GM23338 (cell line): Measurements from ENCODE around the gene NACA2. TPM values are rescaled to one million over a fixed set of nuclear protein-coding genes. Genes with fewer than 3 reads are reported as not detected.

Source experiments
- ATAC-seq: fragments of 200-7000 bp; cut with Tn5 transposase; 3 replicates; pipeline ENCODE4 v1.9.1; 2020
- DNase-seq: peaks from one replicate; pipeline ENCODE4 v3.0.0-alpha.2; 2015; ENCODE audit warnings: low spot score
- H2AFZ ChIP-seq: fragments of 200-600 bp; sonication (generic); 2 replicates; pipeline ENCODE4 v1.8.0; 2016; ENCODE audit warnings: antibody characterized with exemption, mild to moderate bottlenecking, moderate library complexity
- H3F3A ChIP-seq: fragments of 200-600 bp; sonication (generic); replicated peaks from 2 replicates; pipeline ENCODE4 v1.8.0; 2017; ENCODE audit warnings: antibody characterized with exemption, mixed run types, low read depth
- H3K27ac ChIP-seq: fragments of 200-600 bp; sonication (generic); 2 replicates; pipeline ENCODE4 v1.6.1; 2016; ENCODE audit warnings: low read depth
- H3K27me3 ChIP-seq: fragments of 200-600 bp; sonication (generic); 2 replicates; pipeline ENCODE4 v1.8.0; 2016; ENCODE audit warnings: mild to moderate bottlenecking, mixed run types, moderate library complexity; ENCODE audit not compliant: insufficient read depth
- H3K36me3 ChIP-seq: fragments of 200-600 bp; sonication (generic); 2 replicates; pipeline ENCODE4 v1.8.0; 2016; ENCODE audit warnings: mild to moderate bottlenecking; ENCODE audit not compliant: insufficient read depth
- H3K4me1 ChIP-seq: fragments of 200-600 bp; sonication (generic); 2 replicates; pipeline ENCODE4 v1.8.0; 2016; ENCODE audit warnings: mild to moderate bottlenecking, moderate library complexity; ENCODE audit not compliant: insufficient read depth
- H3K4me2 ChIP-seq: fragments of 200-600 bp; sonication (generic); 2 replicates; pipeline ENCODE4 v1.7.1; 2017; ENCODE audit warnings: mixed run types
- H3K4me3 ChIP-seq: fragments of 200-600 bp; sonication (generic); 2 replicates; pipeline ENCODE4 v1.6.1; 2016; ENCODE audit warnings: mixed run types
- H3K79me2 ChIP-seq: fragments of 200-600 bp; sonication (generic); replicated peaks from 2 replicates; pipeline ENCODE4 v1.8.0; 2017; ENCODE audit warnings: mild to moderate bottlenecking; ENCODE audit not compliant: insufficient read depth
- H3K9me2 ChIP-seq: fragments of 200-600 bp; sonication (generic); 2 replicates; pipeline ENCODE4 v1.8.0; 2017; ENCODE audit not compliant: insufficient read depth
- H4K20me1 ChIP-seq: fragments of 200-600 bp; sonication (generic); replicated peaks from 2 replicates; pipeline ENCODE4 v1.8.0; 2017; ENCODE audit warnings: mild to moderate bottlenecking; ENCODE audit not compliant: insufficient read depth
- H3K27ac Mint-ChIP-seq: 2 replicates; pipeline ENCODE4 v1.8.0; 2020; ENCODE audit warnings: inconsistent platforms, mild to moderate bottlenecking, moderate library complexity, mixed read lengths
- H3K27me3 Mint-ChIP-seq: 3 replicates; pipeline ENCODE4 v1.8.0; 2022; ENCODE audit warnings: low read depth, mild to moderate bottlenecking, moderate library complexity, mixed read lengths, inconsistent platforms; ENCODE audit not compliant: insufficient read depth, poor library complexity
- H3K36me3 Mint-ChIP-seq: 3 replicates; pipeline ENCODE4 v1.8.0; 2021; ENCODE audit warnings: low read depth, mild to moderate bottlenecking, inconsistent platforms, moderate library complexity, mixed read lengths
- H3K4me1 Mint-ChIP-seq: 3 replicates; pipeline ENCODE4 v1.8.0; 2020; ENCODE audit warnings: mild to moderate bottlenecking, inconsistent platforms, mixed read lengths
- H3K4me3 Mint-ChIP-seq: 3 replicates; pipeline ENCODE4 v1.8.0; 2021; ENCODE audit warnings: moderate library complexity, mild to moderate bottlenecking, inconsistent platforms, mixed read lengths
- H3K9me3 Mint-ChIP-seq: 3 replicates; pipeline ENCODE4 v1.8.0; 2020; ENCODE audit warnings: moderate library complexity, mild to moderate bottlenecking, inconsistent platforms, mixed read lengths
- CREB1 ChIP-seq: fragments of 250-450 bp; sonication (Bioruptor Pico); IDR thresholded peaks from 2 replicates; pipeline ENCODE4 v1.5.0; 2020; ENCODE audit warnings: low read depth, mild to moderate bottlenecking, moderate library complexity
- CTCF ChIP-seq, 2 experiments: fragments of 200-600 bp in 1 of 2; sonication (generic) in 1 of 2; conservative IDR thresholded peaks; 2 replicates each; pipeline versions ENCODE4 v1.5.1 to v1.6.1; 2016 to 2017; ENCODE audit warnings: antibody characterized with exemption in 2 of 2, low read depth in 2 of 2, mild to moderate bottlenecking in 2 of 2, moderate library complexity in 1 of 2
- ETS1 ChIP-seq: IDR thresholded peaks from 2 replicates; pipeline ENCODE4 v1.6.1; 2016; ENCODE audit warnings: antibody characterized with exemption
- EZH2 ChIP-seq: fragments of 200-600 bp; sonication (generic); IDR thresholded peaks from one replicate; pipeline ENCODE4 v1.8.0; 2017; ENCODE audit warnings: antibody characterized with exemption, mild to moderate bottlenecking, low read depth; ENCODE audit not compliant: unreplicated experiment
- EZH2phosphoT487 ChIP-seq: fragments of 200-600 bp; sonication (generic); IDR thresholded peaks from one replicate; pipeline ENCODE4 v1.8.1; 2018; ENCODE audit warnings: antibody characterized with exemption; ENCODE audit not compliant: unreplicated experiment
- JUNB ChIP-seq: IDR thresholded peaks from one replicate; pipeline ENCODE4 v1.6.1; 2016; ENCODE audit warnings: antibody characterized with exemption; ENCODE audit not compliant: unreplicated experiment
- NANOG ChIP-seq: IDR thresholded peaks from 2 replicates; pipeline ENCODE4 v1.6.1; 2016; ENCODE audit warnings: antibody characterized with exemption, borderline replicate concordance
- POLR2AphosphoS5 ChIP-seq: IDR thresholded peaks from 2 replicates; pipeline ENCODE4 v1.6.1; 2016; ENCODE audit warnings: antibody characterized with exemption, low read depth
- REST ChIP-seq: IDR thresholded peaks from one replicate; pipeline ENCODE4 v1.6.1; 2018; ENCODE audit warnings: antibody characterized with exemption; ENCODE audit not compliant: unreplicated experiment
- ZNF114 ChIP-seq: fragments of 250-450 bp; sonication (Bioruptor Pico); IDR thresholded peaks from 2 replicates; pipeline ENCODE4 v1.5.0; 2020; ENCODE audit warnings: mild to moderate bottlenecking, moderate library complexity
- ZNF331 ChIP-seq: fragments of 250-450 bp; sonication (Bioruptor Pico); IDR thresholded peaks from 2 replicates; pipeline ENCODE4 v1.5.0; 2020; ENCODE audit warnings: low read depth, mild to moderate bottlenecking, moderate library complexity
- polyA plus RNA-seq: library from polyadenylated mRNA; unstranded; fragments of >200 nt; fragmentation: Nextera tagmentation; extraction: Ambion mirVana; gene quantifications from 2 replicates; pipeline ENCODE4 v1.2.1, GENCODE V29; 2016
- total RNA-seq: library from RNA; depleted of rRNA; stranded (reverse); fragments of >200 nt; shearing (Covaris generic); gene quantifications from 2 replicates; pipeline ENCODE4 v1.2.3, GENCODE V29; 2014

Gene NACA2
- total and polyA plus RNA-seq, 2 experiments from 2014 or later, result 0.65 TPM; not detected in 1

GRCh38 chr17:61586031-61586566 lies 4.9 kb downstream of the NACA2 start:
- DNase-seq, result no peak
- Histone ChIP-seq H3K4me2 (no peak overlapping the region), H3K36me3 (no peaks in the 10 kb centered on the region), H3K9me2 (peaks cover 4% of the 10 kb centered on the region; the same call in 1 of the 2 replicates), H3K79me2 (no peaks in the 10 kb centered on the region), H3K27me3 (no peaks in the 10 kb centered on the region), H4K20me1 (no peaks in the 10 kb centered on the region), H3F3A (no peaks in the 10 kb centered on the region), H3K27ac (no peak overlapping the region), H3K4me1 (no peaks in the 10 kb centered on the region), H2AFZ (no peak overlapping the region), H3K4me3 (no peak overlapping the region)
- no peaks in the 10 kb centered on the region for H3K4me1 Mint-ChIP-seq
- H3K9me3 Mint-ChIP-seq, result no peaks in the 10 kb centered on the region
- H3K36me3 Mint-ChIP-seq, result no peaks in the 10 kb centered on the region
- no peak overlapping the region for H3K4me3 Mint-ChIP-seq
- ATAC-seq, result no peak
- no peak for TF ChIP-seq EZH2phosphoT487
- H3K27me3 Mint-ChIP-seq, result no peaks in the 10 kb centered on the region
- no peak overlapping the region for H3K27ac Mint-ChIP-seq

- H3F3A ChIP-seq, result no peaks in the 10 kb centered on the region
- no peak overlapping the region for H3K4me3 ChIP-seq
- H3K4me1 ChIP-seq, result no peaks in the 10 kb centered on the region
- no peaks in the 10 kb centered on the region for H3K79me2 ChIP-seq
- H4K20me1 ChIP-seq, result no peaks in the 10 kb centered on the region
- H3K27me3 Mint-ChIP-seq, result no peaks in the 10 kb centered on the region
- no peaks in the 10 kb centered on the region for H3K4me1 Mint-ChIP-seq
- no peak overlapping the region for H3K27ac Mint-ChIP-seq
- no peak for DNase-seq
- H3K9me3 Mint-ChIP-seq, result no peaks in the 10 kb centered on the region
- H3K4me2 ChIP-seq, result no peak overlapping the region
- no peaks in the 10 kb centered on the region for H3K36me3 ChIP-seq
- H3K9me2 ChIP-seq, result no peaks in the 10 kb centered on the region
- H3K27ac ChIP-seq, result no peak overlapping the region
- H3K4me3 Mint-ChIP-seq, result no peak overlapping the region
- no peaks in the 10 kb centered on the region for H3K27me3 ChIP-seq
- no peaks in the 10 kb centered on the region for H3K36me3 Mint-ChIP-seq
- ATAC-seq, result no peak
- H2AFZ ChIP-seq, result no peak overlapping the region
- TF ChIP-seq EZH2 (no peak), CTCF (conservative IDR thresholded peaks at IDR 0.05; ENCODE audit: low read depth in 2 of 2) (no peak), ZNF331 (CRISPR knock-in tag) (no peak), EZH2phosphoT487 (no peak), ZNF114 (CRISPR knock-in tag) (no peak), POLR2AphosphoS5 (no peak), CREB1 (CRISPR knock-in tag) (no peak), NANOG (no peak), REST (no peak), JUNB (no peak), ETS1 (no peak)
Measured at GRCh38 chr17:61584866-61585265, 6.2 kb downstream of the NACA2 start.
